ENCODE data around the gene FOXA2. TPM values are rescaled to one million over a fixed set of nuclear protein-coding genes. Genes with fewer than 3 reads are reported as not detected.
"Not testable (repeated sequence)": the region's sequence is repeated elsewhere in the genome, so short reads cannot be mapped to it uniquely, and the experiment has no call there.

The FOXA2 gene
- polyA plus RNA-seq, 3 donors: not detected

DNA sequence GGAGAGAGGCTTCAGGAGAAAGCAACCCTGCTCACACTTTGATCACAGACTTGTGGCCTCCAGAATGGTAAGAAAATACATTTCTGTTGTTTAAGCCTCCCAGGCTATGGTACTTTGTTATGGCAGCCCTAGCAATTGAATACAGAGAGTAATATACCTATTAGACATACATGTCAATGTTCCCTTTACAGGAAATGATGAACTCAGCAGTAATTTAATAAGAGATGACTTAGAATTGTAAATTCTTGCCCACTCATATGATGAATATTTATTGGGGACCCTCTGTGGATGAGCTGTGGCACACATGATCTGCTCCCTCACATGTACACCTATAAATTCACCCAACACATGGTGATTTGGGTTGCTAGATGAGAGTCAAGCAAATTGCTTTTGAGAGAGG, 20.4 kb upstream of the FOXA2 start:
- H3K79me2 ChIP-seq (ENCODE audit: insufficient read depth, low read length): no peaks in the 10 kb centered on the region
- no peak overlapping the region for H3K9ac ChIP-seq (ENCODE audit: insufficient read depth, low read length, poor library complexity, severe bottlenecking)
- no peak for DNase-seq
- H3K27ac Mint-ChIP-seq: no peak overlapping the region
- H3K4me3 Mint-ChIP-seq: no peak overlapping the region
- H4K20me1 ChIP-seq (ENCODE audit: insufficient read depth, low read length): no peaks in the 10 kb centered on the region
- H3K4me3 ChIP-seq (replicated peaks in 1 of 3; ENCODE audit: low read depth in 2 of 3, low read length in 3 of 3): no peak overlapping the region
- H3K27me3 Mint-ChIP-seq (ENCODE audit: low read depth in 3 of 3): peaks cover 3 to 24% (median 8%) of the 10 kb centered on the region in 3 donors
- H2AFZ ChIP-seq (ENCODE audit: insufficient read depth, low read depth, low read length, poor library complexity, severe bottlenecking): no peak overlapping the region
- no peaks in the 10 kb centered on the region for H3K4me1 Mint-ChIP-seq
- intact Hi-C loops (cut with micrococcal nuclease): no loop called here
- H3K9me3 ChIP-seq (replicated peaks in 1 of 2; ENCODE audit: control insufficient read depth in 1 of 2, insufficient read depth in 1 of 2, low read length in 2 of 2): no peaks in the 10 kb centered on the region
- no peaks in the 10 kb centered on the region for H3K27me3 ChIP-seq (ENCODE audit: control insufficient read depth in 2 of 2, insufficient read depth in 2 of 2, low read length in 2 of 2)
- TF ChIP-seq, protein P1, sequence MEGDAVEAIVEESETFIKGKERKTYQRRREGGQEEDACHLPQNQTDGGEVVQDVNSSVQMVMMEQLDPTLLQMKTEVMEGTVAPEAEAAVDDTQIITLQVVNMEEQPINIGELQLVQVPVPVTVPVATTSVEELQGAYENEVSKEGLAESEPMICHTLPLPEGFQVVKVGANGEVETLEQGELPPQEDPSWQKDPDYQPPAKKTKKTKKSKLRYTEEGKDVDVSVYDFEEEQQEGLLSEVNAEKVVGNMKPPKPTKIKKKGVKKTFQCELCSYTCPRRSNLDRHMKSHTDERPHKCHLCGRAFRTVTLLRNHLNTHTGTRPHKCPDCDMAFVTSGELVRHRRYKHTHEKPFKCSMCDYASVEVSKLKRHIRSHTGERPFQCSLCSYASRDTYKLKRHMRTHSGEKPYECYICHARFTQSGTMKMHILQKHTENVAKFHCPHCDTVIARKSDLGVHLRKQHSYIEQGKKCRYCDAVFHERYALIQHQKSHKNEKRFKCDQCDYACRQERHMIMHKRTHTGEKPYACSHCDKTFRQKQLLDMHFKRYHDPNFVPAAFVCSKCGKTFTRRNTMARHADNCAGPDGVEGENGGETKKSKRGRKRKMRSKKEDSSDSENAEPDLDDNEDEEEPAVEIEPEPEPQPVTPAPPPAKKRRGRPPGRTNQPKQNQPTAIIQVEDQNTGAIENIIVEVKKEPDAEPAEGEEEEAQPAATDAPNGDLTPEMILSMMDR (IDR thresholded peaks at IDR 0.05): no peak
- H3K27ac ChIP-seq (ENCODE audit: low read depth in 1 of 2, low read length in 2 of 2): no peak overlapping the region
- no peaks in the 10 kb centered on the region for H3K36me3 Mint-ChIP-seq
- H3K36me3 ChIP-seq (replicated peaks in 1 of 2; ENCODE audit: control insufficient read depth in 1 of 2, insufficient read depth in 2 of 2, low read length in 2 of 2): no peaks in the 10 kb centered on the region
- no peak overlapping the region for H3K4me2 ChIP-seq (replicated peaks; ENCODE audit: extremely low read depth, low read length, poor library complexity, severe bottlenecking)
- H3K9me3 Mint-ChIP-seq: peaks cover 0 to 2% (median 0%) of the 10 kb centered on the region in 7 donors
- H3K4me1 ChIP-seq (ENCODE audit: control insufficient read depth in 1 of 2, insufficient read depth in 2 of 2, low read length in 2 of 2): no peaks in the 10 kb centered on the region

DNA sequence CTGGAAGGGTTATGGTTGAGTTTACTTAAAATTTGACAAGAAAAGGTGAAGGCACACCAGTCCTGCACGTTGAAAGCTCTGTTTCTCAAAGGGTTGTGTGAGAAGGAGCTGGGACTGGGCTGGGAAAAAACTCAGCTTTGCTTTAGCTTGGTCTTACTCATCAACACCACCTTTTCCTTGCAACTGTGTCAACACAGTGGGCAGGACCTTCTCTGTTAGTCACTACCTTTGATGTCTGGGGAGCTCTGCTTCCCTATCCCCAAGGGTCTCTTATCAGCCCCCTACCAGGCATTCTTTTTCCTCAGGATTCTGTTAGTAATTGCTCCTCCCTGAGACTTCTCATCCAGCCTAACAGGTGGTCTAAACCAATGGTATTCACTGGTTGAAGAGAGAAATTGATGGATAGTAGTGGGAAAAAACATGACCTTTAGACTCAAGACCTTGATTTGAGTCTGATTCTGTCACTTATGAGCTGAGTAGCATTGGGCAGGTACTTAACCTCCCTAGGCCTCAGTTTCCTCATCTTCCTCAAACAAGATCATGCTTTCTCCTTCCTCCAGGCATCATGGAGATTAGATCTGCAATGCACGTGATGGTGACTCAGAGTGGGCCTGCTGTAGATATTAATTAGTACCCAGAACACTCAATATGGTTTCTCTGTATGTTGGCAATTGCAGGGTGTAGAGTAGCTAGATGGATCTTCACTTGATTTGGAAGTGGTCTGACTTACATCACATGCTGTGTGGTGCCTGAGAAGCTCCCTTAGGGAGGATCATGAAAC, 17.2 kb upstream of the FOXA2 start:
- H3K36me3 ChIP-seq (replicated peaks in 1 of 2; ENCODE audit: control insufficient read depth in 1 of 2, insufficient read depth in 2 of 2, low read length in 2 of 2): no peaks in the 10 kb centered on the region
- no peak overlapping the region for H3K4me3 ChIP-seq (replicated peaks in 1 of 3; ENCODE audit: low read depth in 2 of 3, low read length in 3 of 3)
- Mint-ChIP-seq H3K4me3 (no peak overlapping the region), H3K9me3 (peaks cover 0 to 2% (median 0%) of the 10 kb centered on the region in 7 donors), H3K4me1 (no peaks in the 10 kb centered on the region), H3K27me3 (ENCODE audit: low read depth in 3 of 3) (peaks cover 3 to 21% (median 10%) of the 10 kb centered on the region in 3 donors), H3K27ac (no peak overlapping the region), H3K36me3 (no peaks in the 10 kb centered on the region)
- no peaks in the 10 kb centered on the region for H3K27me3 ChIP-seq (ENCODE audit: control insufficient read depth in 2 of 2, insufficient read depth in 2 of 2, low read length in 2 of 2)
- TF ChIP-seq, protein P1 (IDR thresholded peaks at IDR 0.05): no peak
- no peak for DNase-seq
- H3K9me3 ChIP-seq (replicated peaks in 1 of 2; ENCODE audit: control insufficient read depth in 1 of 2, insufficient read depth in 1 of 2, low read length in 2 of 2): no peaks in the 10 kb centered on the region
- no peaks in the 10 kb centered on the region for H4K20me1 ChIP-seq (ENCODE audit: insufficient read depth, low read length)
- intact Hi-C loops (cut with micrococcal nuclease): no loop called here
- no peak overlapping the region for H3K9ac ChIP-seq (ENCODE audit: insufficient read depth, low read length, poor library complexity, severe bottlenecking)
- H3K27ac ChIP-seq (ENCODE audit: low read depth in 1 of 2, low read length in 2 of 2): no peak overlapping the region
- no CpG with 5 or more reads among the region's 2 CpGs for WGBS (ENCODE audit: insufficient coverage)
- H2AFZ ChIP-seq (ENCODE audit: insufficient read depth, low read depth, low read length, poor library complexity, severe bottlenecking): no peak overlapping the region
- H3K4me2 ChIP-seq (replicated peaks; ENCODE audit: extremely low read depth, low read length, poor library complexity, severe bottlenecking): no peak overlapping the region
- H3K4me1 ChIP-seq (ENCODE audit: control insufficient read depth in 1 of 2, insufficient read depth in 2 of 2, low read length in 2 of 2): no peaks in the 10 kb centered on the region
- H3K79me2 ChIP-seq (ENCODE audit: insufficient read depth, low read length): no peaks in the 10 kb centered on the region

DNA sequence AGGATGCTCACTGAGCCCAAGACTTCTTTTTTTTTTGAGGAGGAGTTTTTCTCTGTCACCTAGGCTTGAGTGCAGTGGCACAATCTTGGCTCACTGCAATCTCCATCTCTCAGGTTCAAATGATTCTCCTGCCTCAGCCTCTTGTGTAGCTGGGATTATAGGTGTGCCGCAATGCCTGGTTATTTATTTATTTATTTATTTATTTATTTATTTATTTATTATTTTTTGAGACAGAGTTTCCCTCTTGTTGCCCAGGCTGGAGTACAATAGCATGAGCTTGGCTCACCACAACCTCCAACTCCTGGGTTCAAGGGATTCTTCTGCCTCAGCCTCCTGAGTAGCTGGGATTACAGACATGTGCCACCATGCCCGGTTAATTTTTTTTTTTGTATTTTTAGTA, 14.9 kb upstream of the FOXA2 start:
- H3K36me3 Mint-ChIP-seq; H3K9me3 Mint-ChIP-seq; H3K4me3 Mint-ChIP-seq; intact Hi-C loops (cut with micrococcal nuclease); H3K4me2 ChIP-seq (replicated peaks; ENCODE audit: extremely low read depth, low read length, poor library complexity, severe bottlenecking); DNase-seq; H3K27ac Mint-ChIP-seq; H3K4me3 ChIP-seq (replicated peaks in 1 of 3; ENCODE audit: low read depth in 2 of 3, low read length in 3 of 3); H3K9ac ChIP-seq (ENCODE audit: insufficient read depth, low read length, poor library complexity, severe bottlenecking); H4K20me1 ChIP-seq (ENCODE audit: insufficient read depth, low read length); H3K36me3 ChIP-seq (replicated peaks in 1 of 2; ENCODE audit: control insufficient read depth in 1 of 2, insufficient read depth in 2 of 2, low read length in 2 of 2); H3K27ac ChIP-seq (ENCODE audit: low read depth in 1 of 2, low read length in 2 of 2); H2AFZ ChIP-seq (ENCODE audit: insufficient read depth, low read depth, low read length, poor library complexity, severe bottlenecking); H3K79me2 ChIP-seq (ENCODE audit: insufficient read depth, low read length); H3K9me3 ChIP-seq (replicated peaks in 1 of 2; ENCODE audit: control insufficient read depth in 1 of 2, insufficient read depth in 1 of 2, low read length in 2 of 2); H3K4me1 ChIP-seq (ENCODE audit: control insufficient read depth in 1 of 2, insufficient read depth in 2 of 2, low read length in 2 of 2); H3K27me3 ChIP-seq (ENCODE audit: control insufficient read depth in 2 of 2, insufficient read depth in 2 of 2, low read length in 2 of 2); H3K4me1 Mint-ChIP-seq: not testable (repeated sequence)
- no CpG with 5 or more reads among the region's 2 CpGs for WGBS (ENCODE audit: insufficient coverage)
- H3K27me3 Mint-ChIP-seq (ENCODE audit: low read depth in 3 of 3): peaks cover 7 to 28% (median 18%) of the 10 kb centered on the region in 3 donors

Data from CD14-positive monocyte (primary cell).